Thyroid gland (tissue), 4 donors: ENCODE measurements around the gene PACS2.

Experiments used
- POLR2A ChIP-seq, 2 donors: fragments of 450-650 bp; IDR thresholded peaks; one replicate each; pipeline ENCODE4 v1.6.1; 2017; ENCODE audit warnings: antibody characterized with exemption in 2 of 2, mild to moderate bottlenecking in 2 of 2, moderate library complexity in 1 of 2
- TF ChIP-seq, protein P1 (sequence below), 6 experiments: fragments of 200-600 bp in 3 of 6; fragments of 450-650 bp in 3 of 6; sonication (generic) in 3 of 6; IDR thresholded peaks; one replicate each; pipeline ENCODE4 v1.5.1; 2016 to 2019; ENCODE audit warnings: antibody characterized with exemption in 6 of 6, mild to moderate bottlenecking in 2 of 6, inconsistent platforms in 1 of 6, moderate library complexity in 1 of 6

DNA sequence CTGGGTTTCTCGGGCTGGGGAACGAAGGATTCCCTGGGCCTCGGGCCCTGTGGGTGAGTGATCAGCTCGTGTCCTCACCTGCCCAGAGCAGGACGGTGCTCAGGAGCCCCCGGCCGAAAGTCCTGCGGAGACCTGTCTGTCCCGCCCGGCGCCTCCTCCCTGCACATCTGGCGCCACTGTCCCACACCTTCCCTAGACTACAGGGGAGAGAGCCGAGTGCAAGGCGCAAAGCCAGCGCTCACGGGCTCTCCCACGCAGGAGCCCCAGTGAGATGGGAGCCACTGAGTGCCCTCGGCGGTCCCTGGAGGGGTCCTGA is 70.7 kb downstream of the PACS2 start:
- TF ChIP-seq, protein P1, sequence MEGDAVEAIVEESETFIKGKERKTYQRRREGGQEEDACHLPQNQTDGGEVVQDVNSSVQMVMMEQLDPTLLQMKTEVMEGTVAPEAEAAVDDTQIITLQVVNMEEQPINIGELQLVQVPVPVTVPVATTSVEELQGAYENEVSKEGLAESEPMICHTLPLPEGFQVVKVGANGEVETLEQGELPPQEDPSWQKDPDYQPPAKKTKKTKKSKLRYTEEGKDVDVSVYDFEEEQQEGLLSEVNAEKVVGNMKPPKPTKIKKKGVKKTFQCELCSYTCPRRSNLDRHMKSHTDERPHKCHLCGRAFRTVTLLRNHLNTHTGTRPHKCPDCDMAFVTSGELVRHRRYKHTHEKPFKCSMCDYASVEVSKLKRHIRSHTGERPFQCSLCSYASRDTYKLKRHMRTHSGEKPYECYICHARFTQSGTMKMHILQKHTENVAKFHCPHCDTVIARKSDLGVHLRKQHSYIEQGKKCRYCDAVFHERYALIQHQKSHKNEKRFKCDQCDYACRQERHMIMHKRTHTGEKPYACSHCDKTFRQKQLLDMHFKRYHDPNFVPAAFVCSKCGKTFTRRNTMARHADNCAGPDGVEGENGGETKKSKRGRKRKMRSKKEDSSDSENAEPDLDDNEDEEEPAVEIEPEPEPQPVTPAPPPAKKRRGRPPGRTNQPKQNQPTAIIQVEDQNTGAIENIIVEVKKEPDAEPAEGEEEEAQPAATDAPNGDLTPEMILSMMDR (IDR thresholded peaks at IDR 0.05): no peak
- TF ChIP-seq POLR2A (IDR thresholded peaks at IDR 0.05): no peak
